Measurements from ENCODE around the gene MKS1.

Gene MKS1

GRCh38 chr17:58245428-58246103 is 26.5 kb upstream of the MKS1 start:
- no peak for DNase-seq (ENCODE audit: low read depth in 3 of 3, low spot score in 1 of 3)

- no peak for DNase-seq (ENCODE audit: low read depth in 3 of 3, low spot score in 1 of 3)
These were observed 25.9 kb upstream of the MKS1 start for GRCh38 chr17:58244963-58245362.

- DNase-seq (ENCODE audit: low read depth in 3 of 3, low spot score in 1 of 3) = no peak
These were observed 23.2 kb upstream of the MKS1 start for GRCh38 chr17:58242171-58242784.

GRCh38 chr17:58239987-58240386 is 20.9 kb upstream of the MKS1 start:
- DNase-seq (ENCODE audit: low read depth in 3 of 3, low spot score in 1 of 3) = no peak

GRCh38 chr17:58238147-58238634 is 19.1 kb upstream of the MKS1 start, which contains the start of gene LPO:
TSS of gene LPO (plus strand) at chr17:58238584. CDS start at chr17:58242980, 4,396 bp downstream.
- DNase-seq (ENCODE audit: low read depth in 3 of 3, low spot score in 1 of 3) = no peak

GRCh38 chr17:58236394-58236793 is 17.3 kb upstream of the MKS1 start:
- DNase-seq (ENCODE audit: low read depth in 3 of 3, low spot score in 1 of 3) = no peak

- no peak for DNase-seq (ENCODE audit: low read depth in 3 of 3, low spot score in 1 of 3)
These were observed 16.8 kb upstream of the MKS1 start for GRCh38 chr17:58235821-58236220.

- DNase-seq (ENCODE audit: low read depth in 3 of 3, low spot score in 1 of 3) = no peak
These were observed 15.5 kb upstream of the MKS1 start for GRCh38 chr17:58234512-58234911.

GRCh38 chr17:58233543-58233942 is 14.5 kb upstream of the MKS1 start:
- DNase-seq (ENCODE audit: low read depth in 3 of 3, low spot score in 1 of 3) = no peak

- no peak for DNase-seq (ENCODE audit: low read depth in 3 of 3, low spot score in 1 of 3)
These were observed 13.7 kb upstream of the MKS1 start for GRCh38 chr17:58232707-58233156.

- DNase-seq (ENCODE audit: low read depth in 3 of 3, low spot score in 1 of 3) = no peak
These were observed 12.6 kb upstream of the MKS1 start for GRCh38 chr17:58231641-58232040.

- no peak for DNase-seq (ENCODE audit: low read depth in 3 of 3, low spot score in 1 of 3)
These were observed 10.8 kb upstream of the MKS1 start for GRCh38 chr17:58229881-58230280.

- no peak for DNase-seq (ENCODE audit: low read depth in 3 of 3, low spot score in 1 of 3)
These were observed 10.3 kb upstream of the MKS1 start for GRCh38 chr17:58229384-58229783.

GRCh38 chr17:58228679-58229078 is 9.6 kb upstream of the MKS1 start:
- no peak for DNase-seq (ENCODE audit: low read depth in 3 of 3, low spot score in 1 of 3)

GRCh38 chr17:58227733-58228132 is 8.7 kb upstream of the MKS1 start:
- DNase-seq (ENCODE audit: low read depth in 3 of 3, low spot score in 1 of 3) = no peak

GRCh38 chr17:58224315-58224714 is 5.3 kb upstream of the MKS1 start:
- DNase-seq (ENCODE audit: low read depth in 3 of 3, low spot score in 1 of 3) = no peak

- no peak for DNase-seq (ENCODE audit: low read depth in 3 of 3, low spot score in 1 of 3)
These were observed 731 bp upstream of the MKS1 start for GRCh38 chr17:58219789-58220183.

GRCh38 chr17:58217766-58218165 is 1.3 kb downstream of the MKS1 start:
- DNase-seq (ENCODE audit: low read depth in 3 of 3, low spot score in 1 of 3) = no peak

- no peak for DNase-seq (ENCODE audit: low read depth in 3 of 3, low spot score in 1 of 3)
These were observed 3.4 kb downstream of the MKS1 start for GRCh38 chr17:58215685-58216084.

- no peak for DNase-seq (ENCODE audit: low read depth in 3 of 3, low spot score in 1 of 3)
These were observed 8.1 kb downstream of the MKS1 start for GRCh38 chr17:58210922-58211321.

GRCh38 chr17:58208344-58208743 is 10.7 kb downstream of the MKS1 start:
- DNase-seq (ENCODE audit: low read depth in 3 of 3, low spot score in 1 of 3) = no peak

- no peak for DNase-seq (ENCODE audit: low read depth in 3 of 3, low spot score in 1 of 3)
These were observed 11.6 kb downstream of the MKS1 start for GRCh38 chr17:58207451-58207850.

- DNase-seq (ENCODE audit: low read depth in 3 of 3, low spot score in 1 of 3) = no peak
These were observed 13.1 kb downstream of the MKS1 start for GRCh38 chr17:58205936-58206335.
